Adrenal gland (tissue), 12 donors: ENCODE measurements around the gene MTOR. TPM values are rescaled to one million over a fixed set of nuclear protein-coding genes. Genes with fewer than 3 reads are reported as not detected.

Experiments used
- DNase-seq, 7 donors: peaks; one replicate each; pipeline ENCODE4 v3.0.0-alpha.2; 2019 to 2020
- H3K27ac ChIP-seq, 5 donors: fragments of 200-600 bp; sonication (generic) in 4 of 5; 1 replicate in 3 of 5; 2 replicates in 2 of 5; pipeline versions ENCODE4 v1.5.1 to v1.8.0; 2016 to 2020; ENCODE audit warnings: mild to moderate bottlenecking in 1 of 5
- H3K27me3 ChIP-seq: fragments of 200-600 bp; 2 replicates; pipeline ENCODE4 v1.8.0; 2021
- H3K36me3 ChIP-seq, 2 donors: fragments of 200-600 bp; replicated peaks in 1 of 2; 1 replicate in 1 of 2; 2 replicates in 1 of 2; pipeline versions ENCODE4 v1.5.1 to v1.8.0; 2018 to 2022
- H3K4me1 ChIP-seq, 2 donors: fragments of 200-600 bp; replicated peaks in 1 of 2; 1 replicate in 1 of 2; 2 replicates in 1 of 2; pipeline versions ENCODE4 v1.5.1 to v1.8.0; 2018 to 2021
- H3K4me3 ChIP-seq, 4 donors: fragments of 200-600 bp; sonication (generic) in 3 of 4; one replicate each; pipeline ENCODE4 v1.5.1; 2016 to 2018
- H3K9me3 ChIP-seq, 3 donors: fragments of 200-600 bp; sonication (generic) in 1 of 3; replicated peaks in 1 of 3; 1 replicate in 2 of 3; 2 replicates in 1 of 3; pipeline versions ENCODE4 v1.5.1 to v1.8.0; 2016 to 2021
- CTCF ChIP-seq, 6 experiments: fragments of 450-650 bp in 4 of 6; fragments of 200-600 bp in 2 of 6; sonication (generic) in 1 of 6; IDR thresholded peaks; 1 replicate in 5 of 6; 2 replicates in 1 of 6; pipeline versions ENCODE4 v1.5.1 to v1.8.0; 2016 to 2021; ENCODE audit warnings: antibody characterized with exemption in 6 of 6, mild to moderate bottlenecking in 2 of 6, moderate library complexity in 1 of 6
- POLR2A ChIP-seq, 2 donors: fragments of 450-650 bp; IDR thresholded peaks; one replicate each; pipeline ENCODE4 v1.6.1; 2017; ENCODE audit warnings: antibody characterized with exemption in 2 of 2, mild to moderate bottlenecking in 2 of 2, moderate library complexity in 1 of 2
- WGBS, 4 donors: extraction: QIAGEN DNeasy Blood & Tissue Kit in 2 of 4; methylation state at CpG; one replicate each; pipeline versions ENCODE4 v1.1.5 to v1.1.7; 2013 to 2017; 5-methylcytosine and 5-hydroxymethylcytosine counted together
- intact Hi-C, 2 donors: fragments of 100-400 bp; cut with DNase I; formaldehyde crosslinking; loops; one replicate each; pipeline versions ENCODE4 v1.14.1 to v1.15.0; 2022 to 2023
- polyA plus RNA-seq, 3 donors: library from polyadenylated mRNA; stranded (reverse); fragments of 200-250 nt in 2 of 3; fragments of 350-450 nt in 1 of 3; fragmentation: Illumina TruSeq in 1 of 3; extraction: RNeasy Lipid Tissue Mini Kit (QIAGEN cat#74804) in 1 of 3; gene quantifications; one replicate each; pipeline ENCODE4 v1.2.3, GENCODE V29; 2013 to 2014
- total RNA-seq, 9 donors: library from RNA; depleted of rRNA in 4 of 9; stranded (reverse); fragments of >200 nt in 4 of 9; fragments of 120-200 nt in 1 of 9; fragmentation: NEBNext Ultra II Directional in 1 of 9; extraction: Animal tissue kit (Norgen Biotek cat#: 25700) in 1 of 9; gene quantifications; one replicate each; pipeline versions ENCODE4 v1.1.0 to v1.2.4, GENCODE V29; 2013 to 2023
- donor health status: healthy with polysubstance abuse.
- donor health status: Bipolar disorder and iron deficiency.
- donor health status: DM: yes; HTN: yes; CAD: no.
- donor health status: DM: no; HTN: no; CAD: no.
- donor health status: DM: no; HTN: no; CAD: no.
- donor health status: DM: yes; HTN: yes; CAD: no.

The MTOR gene
- total and polyA plus RNA-seq, 12 donors, result 21.4 to 45.3 (median 33.4) TPM

GRCh38 chr1:11207898-11208611, 54.3 kb downstream of the MTOR start:
- H3K4me1 ChIP-seq, result no peaks in the 10 kb centered on the region
- TF ChIP-seq CTCF (IDR thresholded peaks at IDR 0.05) (no peak), POLR2A (IDR thresholded peaks at IDR 0.05) (no peak)
- intact Hi-C loops, result no loop called here
- 73 to 80% (median 76%) methylated on average over 6 of the region's 6 CpGs for WGBS, 4 donors
- DNase-seq, result peak in 2 of 7 donors; percentile 14 to 21
- H3K36me3 ChIP-seq, result peaks cover 0 to 76% of the 10 kb centered on the region in 2 donors
- H3K9me3 ChIP-seq, result no peaks in the 10 kb centered on the region
- H3K4me3 ChIP-seq, result no peak overlapping the region
- H3K27me3 ChIP-seq, result no peaks in the 10 kb centered on the region
- H3K27ac ChIP-seq, result peak overlapping the region in 1 of 5 donors; percentile 26

- no peak for DNase-seq
- no peaks in the 10 kb centered on the region for H3K9me3 ChIP-seq
- WGBS, 4 donors, result 92 to 96% (median 94%) methylated on average over 11 of the region's 11 CpGs
- peaks cover 0 to 63% of the 10 kb centered on the region in 2 donors for H3K36me3 ChIP-seq
- H3K27ac ChIP-seq, result no peak overlapping the region
- no peaks in the 10 kb centered on the region for H3K4me1 ChIP-seq
- H3K27me3 ChIP-seq, result no peaks in the 10 kb centered on the region
- H3K4me3 ChIP-seq, result no peak overlapping the region
- intact Hi-C loops, result no loop called here
- TF ChIP-seq CTCF (IDR thresholded peaks at IDR 0.05) (no peak), POLR2A (IDR thresholded peaks at IDR 0.05) (no peak)
These were observed 57.8 kb downstream of the MTOR start for GRCh38 chr1:11204396-11205190.

GRCh38 chr1:11198851-11199594, 63.3 kb downstream of the MTOR start:
- H3K9me3 ChIP-seq, result no peaks in the 10 kb centered on the region
- WGBS, 4 donors, result 81 to 98% (median 94%) methylated on average over 2 of the region's 2 CpGs
- no peak overlapping the region for H3K4me3 ChIP-seq
- intact Hi-C loops, result no loop called here
- no peak for DNase-seq
- H3K27me3 ChIP-seq, result no peaks in the 10 kb centered on the region
- TF ChIP-seq POLR2A (IDR thresholded peaks at IDR 0.05) (no peak), CTCF (IDR thresholded peaks at IDR 0.05) (no peak)
- no peaks in the 10 kb centered on the region for H3K4me1 ChIP-seq
- H3K27ac ChIP-seq, result no peak overlapping the region
- peaks cover 0 to 71% of the 10 kb centered on the region in 2 donors for H3K36me3 ChIP-seq

GRCh38 chr1:11198257-11198656, 64.1 kb downstream of the MTOR start:
- Histone ChIP-seq H3K27me3 (no peaks in the 10 kb centered on the region), H3K36me3 (peaks cover 0 to 71% of the 10 kb centered on the region in 2 donors), H3K4me1 (no peaks in the 10 kb centered on the region), H3K4me3 (no peak overlapping the region), H3K27ac (no peak overlapping the region), H3K9me3 (no peaks in the 10 kb centered on the region)
- intact Hi-C loops, result no loop called here
- no peak for DNase-seq
- TF ChIP-seq CTCF (IDR thresholded peaks at IDR 0.05) (no peak), POLR2A (IDR thresholded peaks at IDR 0.05) (no peak)
- WGBS, 4 donors, result 84 to 92% (median 91%) methylated on average over 4 of the region's 4 CpGs
